HL-60 (cell line): ENCODE data around the gene MOCS3.

Experiments
- GABPA ChIP-seq: IDR thresholded peaks from 2 replicates; pipeline ENCODE4 v1.6.1; 2012; ENCODE audit warnings: low read depth
- POLR2AphosphoS5 ChIP-seq: IDR thresholded peaks from 2 replicates; pipeline ENCODE4 v1.6.1; 2012; ENCODE audit warnings: low read depth
- TF ChIP-seq, protein P1 (sequence below): IDR thresholded peaks from one replicate; pipeline ENCODE4 v1.5.1; 2011; ENCODE audit warnings: low read length, control low read depth, inconsistent platforms; ENCODE audit not compliant: insufficient read depth
- TF ChIP-seq, protein P2 (sequence below): IDR thresholded peaks from 2 replicates; pipeline ENCODE4 v1.6.1; 2012; ENCODE audit warnings: low read depth; ENCODE audit not compliant: insufficient replicate concordance

- TF ChIP-seq, protein P1, sequence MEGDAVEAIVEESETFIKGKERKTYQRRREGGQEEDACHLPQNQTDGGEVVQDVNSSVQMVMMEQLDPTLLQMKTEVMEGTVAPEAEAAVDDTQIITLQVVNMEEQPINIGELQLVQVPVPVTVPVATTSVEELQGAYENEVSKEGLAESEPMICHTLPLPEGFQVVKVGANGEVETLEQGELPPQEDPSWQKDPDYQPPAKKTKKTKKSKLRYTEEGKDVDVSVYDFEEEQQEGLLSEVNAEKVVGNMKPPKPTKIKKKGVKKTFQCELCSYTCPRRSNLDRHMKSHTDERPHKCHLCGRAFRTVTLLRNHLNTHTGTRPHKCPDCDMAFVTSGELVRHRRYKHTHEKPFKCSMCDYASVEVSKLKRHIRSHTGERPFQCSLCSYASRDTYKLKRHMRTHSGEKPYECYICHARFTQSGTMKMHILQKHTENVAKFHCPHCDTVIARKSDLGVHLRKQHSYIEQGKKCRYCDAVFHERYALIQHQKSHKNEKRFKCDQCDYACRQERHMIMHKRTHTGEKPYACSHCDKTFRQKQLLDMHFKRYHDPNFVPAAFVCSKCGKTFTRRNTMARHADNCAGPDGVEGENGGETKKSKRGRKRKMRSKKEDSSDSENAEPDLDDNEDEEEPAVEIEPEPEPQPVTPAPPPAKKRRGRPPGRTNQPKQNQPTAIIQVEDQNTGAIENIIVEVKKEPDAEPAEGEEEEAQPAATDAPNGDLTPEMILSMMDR: no peak
- TF ChIP-seq, protein P2, sequence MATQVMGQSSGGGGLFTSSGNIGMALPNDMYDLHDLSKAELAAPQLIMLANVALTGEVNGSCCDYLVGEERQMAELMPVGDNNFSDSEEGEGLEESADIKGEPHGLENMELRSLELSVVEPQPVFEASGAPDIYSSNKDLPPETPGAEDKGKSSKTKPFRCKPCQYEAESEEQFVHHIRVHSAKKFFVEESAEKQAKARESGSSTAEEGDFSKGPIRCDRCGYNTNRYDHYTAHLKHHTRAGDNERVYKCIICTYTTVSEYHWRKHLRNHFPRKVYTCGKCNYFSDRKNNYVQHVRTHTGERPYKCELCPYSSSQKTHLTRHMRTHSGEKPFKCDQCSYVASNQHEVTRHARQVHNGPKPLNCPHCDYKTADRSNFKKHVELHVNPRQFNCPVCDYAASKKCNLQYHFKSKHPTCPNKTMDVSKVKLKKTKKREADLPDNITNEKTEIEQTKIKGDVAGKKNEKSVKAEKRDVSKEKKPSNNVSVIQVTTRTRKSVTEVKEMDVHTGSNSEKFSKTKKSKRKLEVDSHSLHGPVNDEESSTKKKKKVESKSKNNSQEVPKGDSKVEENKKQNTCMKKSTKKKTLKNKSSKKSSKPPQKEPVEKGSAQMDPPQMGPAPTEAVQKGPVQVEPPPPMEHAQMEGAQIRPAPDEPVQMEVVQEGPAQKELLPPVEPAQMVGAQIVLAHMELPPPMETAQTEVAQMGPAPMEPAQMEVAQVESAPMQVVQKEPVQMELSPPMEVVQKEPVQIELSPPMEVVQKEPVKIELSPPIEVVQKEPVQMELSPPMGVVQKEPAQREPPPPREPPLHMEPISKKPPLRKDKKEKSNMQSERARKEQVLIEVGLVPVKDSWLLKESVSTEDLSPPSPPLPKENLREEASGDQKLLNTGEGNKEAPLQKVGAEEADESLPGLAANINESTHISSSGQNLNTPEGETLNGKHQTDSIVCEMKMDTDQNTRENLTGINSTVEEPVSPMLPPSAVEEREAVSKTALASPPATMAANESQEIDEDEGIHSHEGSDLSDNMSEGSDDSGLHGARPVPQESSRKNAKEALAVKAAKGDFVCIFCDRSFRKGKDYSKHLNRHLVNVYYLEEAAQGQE: no peak
- TF ChIP-seq POLR2AphosphoS5 (no peak), GABPA (no peak)
Measured at GRCh38 chr20:50968289-50968688, 9.7 kb downstream of the MOCS3 start.
